Left kidney (tissue), 2 donors: ENCODE data around the gene ZNF354B. TPM values are rescaled to one million over a fixed set of nuclear protein-coding genes. Genes with fewer than 3 reads are reported as not detected.
A peak's percentile ranks its signal among the peaks of the same experiment; 100 is the strongest.
"Not testable (repeated sequence)": the region's sequence is repeated elsewhere in the genome, so short reads cannot be mapped to it uniquely, and the experiment has no call there.

Experiments
- DNase-seq: peaks from one replicate; pipeline ENCODE4 v3.0.0-alpha.2; 2013
- polyA plus RNA-seq: library from polyadenylated mRNA; unstranded; fragments of 120-200 nt; gene quantifications from one replicate; pipeline ENCODE4 v1.2.1, GENCODE V29; 2013; ENCODE audit not compliant: insufficient read length

The ZNF354B gene
- polyA plus RNA-seq, 1 donor, result 34.4 TPM

GRCh38 chr5:178872302-178872701, 12.5 kb downstream of the ZNF354B start:
- no peak for DNase-seq

- DNase-seq, result not testable (repeated sequence)
These were observed 23.5 kb downstream of the ZNF354B start for GRCh38 chr5:178883115-178883694.

- no peak for DNase-seq
These were observed 24.2 kb downstream of the ZNF354B start for GRCh38 chr5:178883815-178884430.

- DNase-seq, result peak; percentile 68
These were observed 36.1 kb downstream of the ZNF354B start, which contains the start of gene ZFP2 for GRCh38 chr5:178895615-178896571. ZFP2 (plus strand) TSS chr5:178895913; CDS start chr5:178931314, 35,401 bp downstream.

- DNase-seq, result no peak
These were observed 39.5 kb downstream of the ZNF354B start for GRCh38 chr5:178899289-178899688.

- DNase-seq, result no peak
These were observed 43.1 kb downstream of the ZNF354B start for GRCh38 chr5:178902849-178903248.

- no peak for DNase-seq
These were observed 72.3 kb downstream of the ZNF354B start for GRCh38 chr5:178931846-178932760.

Other genes with a start within 250 kb of the ZNF354B start
- 71.0 TPM for gene CLK4, start 232.9 kb upstream of the ZNF354B start, polyA plus RNA-seq
- gene ZNF354A, start 129.3 kb upstream of the ZNF354B start, polyA plus RNA-seq, result 27.9 TPM
- 9.9 TPM for gene ZFP2, start 36.0 kb downstream of the ZNF354B start, polyA plus RNA-seq
- gene ZNF454, start 81.2 kb downstream of the ZNF354B start, polyA plus RNA-seq, result 9.9 TPM
- gene GRM6, start 135.4 kb downstream of the ZNF354B start, polyA plus RNA-seq, result 1.9 TPM
- 7.7 TPM for gene ZNF879, start 163.9 kb downstream of the ZNF354B start, polyA plus RNA-seq
- gene ZNF354C, start 200.4 kb downstream of the ZNF354B start, polyA plus RNA-seq, result 18.4 TPM